ENCODE data around the gene TWNK. TPM values are rescaled to one million over a fixed set of nuclear protein-coding genes. Genes with fewer than 3 reads are reported as not detected.

Gene TWNK
- polyA plus RNA-seq, 2 of the 4 experiments (the other 2 are of a cell fraction): 21.1 to 34.7 TPM

DNA sequence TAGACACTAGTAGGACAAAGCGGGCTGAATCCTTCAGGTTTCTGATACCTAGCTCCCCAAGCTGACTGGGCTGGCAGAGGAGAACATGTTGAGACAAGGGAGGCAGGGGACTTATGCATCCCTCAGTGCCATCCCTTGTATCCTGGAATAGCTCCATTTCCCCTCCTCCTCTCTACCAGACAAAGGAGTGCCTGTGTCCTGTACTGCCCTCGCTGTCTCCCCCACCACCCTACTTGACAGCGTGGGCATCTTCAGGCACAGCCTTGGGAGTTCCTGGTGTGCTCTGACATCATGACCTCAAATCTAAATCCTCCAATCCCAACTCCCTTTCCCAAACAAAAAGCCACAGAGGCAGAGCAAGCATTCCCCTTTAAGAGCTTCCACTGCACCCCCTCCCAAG lies 52.7 kb downstream of the TWNK start:
- no peak for DNase-seq (ENCODE audit: low read depth in 1 of 2, low spot score in 1 of 2)
- Histone ChIP-seq H3K4me3 (no peak overlapping the region), H3K4me1 (peaks cover 24% of the 10 kb centered on the region), H3K9me3 (no peaks in the 10 kb centered on the region), H3K27ac (no peak overlapping the region), H3K4me2 (no peak overlapping the region)
- TF ChIP-seq, protein P1, sequence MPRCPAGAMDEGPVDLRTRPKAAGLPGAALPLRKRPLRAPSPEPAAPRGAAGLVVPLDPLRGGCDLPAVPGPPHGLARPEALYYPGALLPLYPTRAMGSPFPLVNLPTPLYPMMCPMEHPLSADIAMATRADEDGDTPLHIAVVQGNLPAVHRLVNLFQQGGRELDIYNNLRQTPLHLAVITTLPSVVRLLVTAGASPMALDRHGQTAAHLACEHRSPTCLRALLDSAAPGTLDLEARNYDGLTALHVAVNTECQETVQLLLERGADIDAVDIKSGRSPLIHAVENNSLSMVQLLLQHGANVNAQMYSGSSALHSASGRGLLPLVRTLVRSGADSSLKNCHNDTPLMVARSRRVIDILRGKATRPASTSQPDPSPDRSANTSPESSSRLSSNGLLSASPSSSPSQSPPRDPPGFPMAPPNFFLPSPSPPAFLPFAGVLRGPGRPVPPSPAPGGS (IDR thresholded peaks at IDR 0.05): no peak
- TF ChIP-seq, protein P2, sequence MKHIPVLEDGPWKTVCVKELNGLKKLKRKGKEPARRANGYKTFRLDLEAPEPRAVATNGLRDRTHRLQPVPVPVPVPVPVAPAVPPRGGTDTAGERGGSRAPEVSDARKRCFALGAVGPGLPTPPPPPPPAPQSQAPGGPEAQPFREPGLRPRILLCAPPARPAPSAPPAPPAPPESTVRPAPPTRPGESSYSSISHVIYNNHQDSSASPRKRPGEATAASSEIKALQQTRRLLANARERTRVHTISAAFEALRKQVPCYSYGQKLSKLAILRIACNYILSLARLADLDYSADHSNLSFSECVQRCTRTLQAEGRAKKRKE (CRISPR knock-in tag; IDR thresholded peaks at IDR 0.05; ENCODE audit: low read depth): no peak
- TF ChIP-seq JUNB (IDR thresholded peaks at IDR 0.05) (no peak), CBX8 (IDR thresholded peaks at IDR 0.05) (no peak), KDM5A (IDR thresholded peaks at IDR 0.05) (no peak), RFX5 (IDR thresholded peaks at IDR 0.05) (no peak), JUN (IDR thresholded peaks at IDR 0.05) (no peak), RARB (CRISPR knock-in tag; IDR thresholded peaks at IDR 0.05) (no peak), MAFK (IDR thresholded peaks at IDR 0.05; ENCODE audit: partially characterized antibody) (no peak)
- TF ChIP-seq, protein P3, sequence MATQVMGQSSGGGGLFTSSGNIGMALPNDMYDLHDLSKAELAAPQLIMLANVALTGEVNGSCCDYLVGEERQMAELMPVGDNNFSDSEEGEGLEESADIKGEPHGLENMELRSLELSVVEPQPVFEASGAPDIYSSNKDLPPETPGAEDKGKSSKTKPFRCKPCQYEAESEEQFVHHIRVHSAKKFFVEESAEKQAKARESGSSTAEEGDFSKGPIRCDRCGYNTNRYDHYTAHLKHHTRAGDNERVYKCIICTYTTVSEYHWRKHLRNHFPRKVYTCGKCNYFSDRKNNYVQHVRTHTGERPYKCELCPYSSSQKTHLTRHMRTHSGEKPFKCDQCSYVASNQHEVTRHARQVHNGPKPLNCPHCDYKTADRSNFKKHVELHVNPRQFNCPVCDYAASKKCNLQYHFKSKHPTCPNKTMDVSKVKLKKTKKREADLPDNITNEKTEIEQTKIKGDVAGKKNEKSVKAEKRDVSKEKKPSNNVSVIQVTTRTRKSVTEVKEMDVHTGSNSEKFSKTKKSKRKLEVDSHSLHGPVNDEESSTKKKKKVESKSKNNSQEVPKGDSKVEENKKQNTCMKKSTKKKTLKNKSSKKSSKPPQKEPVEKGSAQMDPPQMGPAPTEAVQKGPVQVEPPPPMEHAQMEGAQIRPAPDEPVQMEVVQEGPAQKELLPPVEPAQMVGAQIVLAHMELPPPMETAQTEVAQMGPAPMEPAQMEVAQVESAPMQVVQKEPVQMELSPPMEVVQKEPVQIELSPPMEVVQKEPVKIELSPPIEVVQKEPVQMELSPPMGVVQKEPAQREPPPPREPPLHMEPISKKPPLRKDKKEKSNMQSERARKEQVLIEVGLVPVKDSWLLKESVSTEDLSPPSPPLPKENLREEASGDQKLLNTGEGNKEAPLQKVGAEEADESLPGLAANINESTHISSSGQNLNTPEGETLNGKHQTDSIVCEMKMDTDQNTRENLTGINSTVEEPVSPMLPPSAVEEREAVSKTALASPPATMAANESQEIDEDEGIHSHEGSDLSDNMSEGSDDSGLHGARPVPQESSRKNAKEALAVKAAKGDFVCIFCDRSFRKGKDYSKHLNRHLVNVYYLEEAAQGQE (IDR thresholded peaks at IDR 0.05): no peak
- TF ChIP-seq, protein P4, sequence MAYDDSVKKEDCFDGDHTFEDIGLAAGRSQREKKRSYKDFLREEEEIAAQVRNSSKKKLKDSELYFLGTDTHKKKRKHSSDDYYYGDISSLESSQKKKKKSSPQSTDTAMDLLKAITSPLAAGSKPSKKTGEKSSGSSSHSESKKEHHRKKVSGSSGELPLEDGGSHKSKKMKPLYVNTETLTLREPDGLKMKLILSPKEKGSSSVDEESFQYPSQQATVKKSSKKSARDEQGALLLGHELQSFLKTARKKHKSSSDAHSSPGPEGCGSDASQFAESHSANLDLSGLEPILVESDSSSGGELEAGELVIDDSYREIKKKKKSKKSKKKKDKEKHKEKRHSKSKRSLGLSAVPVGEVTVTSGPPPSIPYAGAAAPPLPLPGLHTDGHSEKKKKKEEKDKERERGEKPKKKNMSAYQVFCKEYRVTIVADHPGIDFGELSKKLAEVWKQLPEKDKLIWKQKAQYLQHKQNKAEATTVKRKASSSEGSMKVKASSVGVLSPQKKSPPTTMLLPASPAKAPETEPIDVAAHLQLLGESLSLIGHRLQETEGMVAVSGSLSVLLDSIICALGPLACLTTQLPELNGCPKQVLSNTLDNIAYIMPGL (CRISPR knock-in tag; IDR thresholded peaks at IDR 0.05; ENCODE audit: borderline replicate concordance): no peak
- TF ChIP-seq, protein P5, sequence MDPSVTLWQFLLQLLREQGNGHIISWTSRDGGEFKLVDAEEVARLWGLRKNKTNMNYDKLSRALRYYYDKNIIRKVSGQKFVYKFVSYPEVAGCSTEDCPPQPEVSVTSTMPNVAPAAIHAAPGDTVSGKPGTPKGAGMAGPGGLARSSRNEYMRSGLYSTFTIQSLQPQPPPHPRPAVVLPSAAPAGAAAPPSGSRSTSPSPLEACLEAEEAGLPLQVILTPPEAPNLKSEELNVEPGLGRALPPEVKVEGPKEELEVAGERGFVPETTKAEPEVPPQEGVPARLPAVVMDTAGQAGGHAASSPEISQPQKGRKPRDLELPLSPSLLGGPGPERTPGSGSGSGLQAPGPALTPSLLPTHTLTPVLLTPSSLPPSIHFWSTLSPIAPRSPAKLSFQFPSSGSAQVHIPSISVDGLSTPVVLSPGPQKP (IDR thresholded peaks at IDR 0.05; ENCODE audit: low read depth, low read length): no peak
- ChIA-PET CTCF (interaction anchor here (0.5 to 59.3 kb wide), 10 partner anchors 11 to 1611 kb away, joined by 3 to 2364 read pairs (median 5); partner anchors contain the start of genes KAZALD1, LZTS2, PDZD7 and SFXN3), POLR2A (no interaction called here)
- FAIRE-seq: no peak
- no peak for ATAC-seq
- WGBS (ENCODE audit: missing lambda C conversion rate): 90% methylated on average over 3 of the region's 3 CpGs

DNA sequence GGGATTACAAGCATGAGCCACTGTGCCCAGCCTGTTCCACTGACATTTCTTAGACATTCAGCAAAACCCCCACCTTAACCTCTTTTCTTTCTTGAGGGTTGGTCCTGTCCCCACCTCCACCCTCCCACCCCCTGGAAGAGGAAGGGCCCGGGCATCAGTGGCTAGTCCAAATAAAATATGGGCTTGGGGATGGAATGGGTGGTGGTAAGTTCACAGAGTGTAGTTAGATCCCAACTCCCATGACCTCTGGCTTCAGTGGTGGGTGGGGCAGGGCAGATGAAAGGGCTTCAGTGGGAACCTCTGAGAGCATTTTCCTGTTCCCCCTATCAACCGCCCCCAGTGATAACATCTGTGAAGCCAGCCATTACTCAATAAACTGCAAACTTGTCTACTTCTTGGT lies 53.5 kb downstream of the TWNK start:
- H3K4me2 ChIP-seq: no peak overlapping the region
- no peak; a peak in 2 of 6 replicates for ATAC-seq
- no peak overlapping the region for H3K27ac ChIP-seq
- DNase-seq (ENCODE audit: low read depth in 1 of 2, low spot score in 1 of 2): no peak
- ChIA-PET CTCF (interaction anchor here (0.7 to 59.3 kb wide), 12 partner anchors 8 to 782 kb away, joined by 3 to 2364 read pairs (median 6); partner anchors contain the start of genes KAZALD1, LZTS2, PDZD7 and SFXN3), POLR2A (interaction anchor here (0.7 to 3.4 kb wide), 3 partner anchors 10 to 31 kb away, joined by 3 to 39 read pairs (median 10); partner anchors contain the start of genes KAZALD1, PDZD7 and SFXN3)
- H3K4me1 ChIP-seq: peaks cover 24% of the 10 kb centered on the region
- 22% methylated on average over 2 of the region's 2 CpGs for WGBS (ENCODE audit: missing lambda C conversion rate)
- H3K4me3 ChIP-seq: no peak overlapping the region
- no peak for FAIRE-seq
- H3K9me3 ChIP-seq: no peaks in the 10 kb centered on the region
- TF ChIP-seq POLR2AphosphoS2 (conservative IDR thresholded peaks at IDR 0.05; ENCODE audit: low read length): no peak
- no peak for TF ChIP-seq MAFK (IDR thresholded peaks at IDR 0.05; ENCODE audit: partially characterized antibody)
- no peak for TF ChIP-seq NFE2L2 (conservative IDR thresholded peaks at IDR 0.05; ENCODE audit: low read length)

All from A549 (cell line).